ENCODE measurements around the gene BOK. TPM values are rescaled to one million over a fixed set of nuclear protein-coding genes. Genes with fewer than 3 reads are reported as not detected.

Gene BOK
- total and polyA plus RNA-seq, 2 of the 13 experiments (the other 11 are each of a cell fraction or from before 2014, with no cell fraction given): 35.5 to 39.2 TPM

GRCh38 chr2:241559323-241560161 is 997 bp downstream of the BOK start (continued):
- TF ChIP-seq ZNF816 (CRISPR knock-in tag; IDR thresholded peaks at IDR 0.05; ENCODE audit: borderline replicate concordance) (no peak), ZNF382 (CRISPR knock-in tag; IDR thresholded peaks at IDR 0.05; ENCODE audit: borderline replicate concordance) (no peak), ZNF30 (CRISPR knock-in tag; IDR thresholded peaks at IDR 0.05) (no peak), ZNF672 (CRISPR knock-in tag; IDR thresholded peaks at IDR 0.05) (no peak), KLF6 (CRISPR knock-in tag; IDR thresholded peaks at IDR 0.05) (no peak), ZNF639 (CRISPR knock-in tag; conservative IDR thresholded peaks at IDR 0.05) (no peak), FOXO4 (CRISPR knock-in tag; conservative IDR thresholded peaks at IDR 0.05) (no peak), ZBTB37 (CRISPR knock-in tag; IDR thresholded peaks at IDR 0.05) (no peak), ZSCAN30 (CRISPR knock-in tag; IDR thresholded peaks at IDR 0.05) (no peak), FOXK1 (CRISPR knock-in tag; IDR thresholded peaks at IDR 0.05; ENCODE audit: borderline replicate concordance, low read depth) (no peak), IRX3 (CRISPR knock-in tag; IDR thresholded peaks at IDR 0.05; ENCODE audit: borderline replicate concordance, low read depth) (no peak; the same call in none of the 2 replicates), FOXA3 (CRISPR knock-in tag; IDR thresholded peaks at IDR 0.05) (peak; percentile 55), HMGXB3 (CRISPR knock-in tag; IDR thresholded peaks at IDR 0.05; ENCODE audit: borderline replicate concordance) (no peak), MYPOP (CRISPR knock-in tag; IDR thresholded peaks at IDR 0.05) (peak; percentile 72), NR2F2 (IDR thresholded peaks at IDR 0.05; ENCODE audit: borderline replicate concordance, low read depth) (no peak), BRF2 (CRISPR knock-in tag; IDR thresholded peaks at IDR 0.05) (0 out of 2 replicates have a peak, but pooled peaks have one; percentile 47), CENPBD1 (CRISPR knock-in tag; IDR thresholded peaks at IDR 0.05; ENCODE audit: borderline replicate concordance, low read depth) (no peak)
